B cell (primary cell): ENCODE data around the gene SEC16A. TPM values are rescaled to one million over a fixed set of nuclear protein-coding genes. Genes with fewer than 3 reads are reported as not detected.
A peak's percentile ranks its signal among the peaks of the same experiment; 100 is the strongest.

Experiments used
- ATAC-seq: fragments of 200-7000 bp; cut with Tn5 transposase; one replicate; pipeline ENCODE4 v1.10.0; 2021; ENCODE audit warnings: low read depth, mild to moderate bottlenecking, moderate number of reproducible peaks, moderate library complexity
- CTCF ChIA-PET: fragments of 350-600 bp; sonication (Branson Sonifier 250); formaldehyde crosslinking; loops from one replicate; lab custom pipeline; 2021; ENCODE audit warnings: antibody characterized with exemption, inconsistent platforms; lab: Charles Lee
- POLR2A ChIA-PET: fragments of 350-600 bp; sonication (Branson Sonifier 250); formaldehyde crosslinking; loops from one replicate; lab custom pipeline; 2021; ENCODE audit warnings: antibody characterized with exemption; lab: Charles Lee
- DNase-seq: peaks from one replicate; pipeline ENCODE4 v3.0.0; 2013
- H2AFZ ChIP-seq: 2 replicates; pipeline ENCODE4 v1.6.1; 2012; ENCODE audit warnings: mild to moderate bottlenecking, low read depth, low read length; ENCODE audit not compliant: insufficient read depth, poor library complexity, severe bottlenecking
- H3K27ac ChIP-seq, 2 donors: 1 replicate in 1 of 2; 2 replicates in 1 of 2; pipeline ENCODE4 v1.5.1; 2012 to 2013; ENCODE audit warnings: low read length in 2 of 2, mild to moderate bottlenecking in 2 of 2, moderate library complexity in 1 of 2
- H3K27me3 ChIP-seq, 4 experiments: fragments of 200-600 bp in 1 of 4; sonication (generic) in 1 of 4; replicated peaks in 1 of 4; 1 replicate in 2 of 4; 2 replicates in 2 of 4; pipeline versions ENCODE4 v1.6.1 to v1.7.0; 2013 to 2016; ENCODE audit warnings: low read length in 3 of 4, mild to moderate bottlenecking in 2 of 4, mixed read lengths in 1 of 4, moderate library complexity in 1 of 4; ENCODE audit not compliant: insufficient read depth in 4 of 4, control insufficient read depth in 3 of 4; ENCODE audit errors: control extremely low read depth in 1 of 4
- H3K36me3 ChIP-seq, 2 experiments: replicated peaks in 1 of 2; 1 replicate in 1 of 2; 2 replicates in 1 of 2; pipeline versions ENCODE4 v1.6.1 to v1.7.1; 2013; ENCODE audit warnings: low read length in 1 of 2; ENCODE audit not compliant: insufficient read depth in 2 of 2, control insufficient read depth in 1 of 2; ENCODE audit errors: control extremely low read depth in 1 of 2, extremely low read depth in 1 of 2
- H3K4me1 ChIP-seq, 2 donors: fragments of 200-600 bp in 1 of 2; sonication (generic) in 1 of 2; 1 replicate in 1 of 2; 2 replicates in 1 of 2; pipeline versions ENCODE4 v1.5.1 to v1.6.1; 2013 to 2017; ENCODE audit warnings: low read length in 2 of 2; ENCODE audit not compliant: control insufficient read depth in 2 of 2, insufficient read depth in 2 of 2
- H3K4me2 ChIP-seq: replicated peaks from 2 replicates; pipeline ENCODE3; 2012; ENCODE audit warnings: mild to moderate bottlenecking, low read depth, low read length; ENCODE audit not compliant: poor library complexity, severe bottlenecking
- H3K4me3 ChIP-seq, 5 experiments: fragments of 200-600 bp in 1 of 5; sonication (generic) in 1 of 5; 1 replicate in 3 of 5; 2 replicates in 2 of 5; pipeline versions ENCODE4 v1.5.1 to v1.7.0; 2011 to 2016; ENCODE audit warnings: low read length in 4 of 5, mild to moderate bottlenecking in 4 of 5, low read depth in 2 of 5, control low read depth in 1 of 5, moderate library complexity in 1 of 5; ENCODE audit not compliant: insufficient read depth in 1 of 5; ENCODE audit errors: control extremely low read depth in 1 of 5, extremely low read depth in 1 of 5
- H3K79me2 ChIP-seq: fragments of 200-600 bp; sonication (generic); one replicate; pipeline ENCODE4 v1.6.0; 2016; ENCODE audit warnings: low read length; ENCODE audit not compliant: control insufficient read depth, insufficient read depth
- H3K9ac ChIP-seq: fragments of 200-600 bp; sonication (generic); 2 replicates; pipeline ENCODE4 v1.6.1; 2017; ENCODE audit warnings: mild to moderate bottlenecking, low read length, moderate library complexity
- H3K9me3 ChIP-seq, 3 donors: one replicate each; pipeline versions ENCODE4 v1.6.1 to v1.7.1; 2013; ENCODE audit warnings: low read length in 2 of 3; ENCODE audit not compliant: control insufficient read depth in 2 of 3, insufficient read depth in 1 of 3; ENCODE audit errors: control extremely low read depth in 1 of 3
- H4K20me1 ChIP-seq: 2 replicates; pipeline ENCODE4 v1.6.0; 2012; ENCODE audit warnings: mild to moderate bottlenecking, low read length; ENCODE audit not compliant: insufficient read depth, control insufficient read depth, poor library complexity, severe bottlenecking
- H3K27ac Mint-ChIP-seq: one replicate; pipeline ENCODE4 v1.8.0; 2021; ENCODE audit warnings: mixed read lengths
- H3K27me3 Mint-ChIP-seq: one replicate; pipeline ENCODE4 v1.8.0; 2021; ENCODE audit warnings: mixed read lengths
- H3K4me1 Mint-ChIP-seq: one replicate; pipeline ENCODE4 v1.8.0; 2021; ENCODE audit warnings: mixed read lengths
- H3K4me3 Mint-ChIP-seq: one replicate; pipeline ENCODE4 v1.8.0; 2021; ENCODE audit warnings: mixed read lengths
- H3K9me3 Mint-ChIP-seq: one replicate; pipeline ENCODE4 v1.8.0; 2022; ENCODE audit warnings: mixed read lengths; ENCODE audit not compliant: insufficient read depth
- EZH2 ChIP-seq: IDR thresholded peaks from 2 replicates; pipeline ENCODE4 v1.6.1; 2012; ENCODE audit warnings: borderline replicate concordance, low read depth, mild to moderate bottlenecking, moderate library complexity, low read length; ENCODE audit not compliant: insufficient read depth, poor library complexity, severe bottlenecking
- whole genome bisulfite sequencing: methylation state at CpG from one replicate; pipeline ENCODE4 v1.1.5; 2013; ENCODE audit warnings: missing lambda C conversion rate; ENCODE audit not compliant: insufficient coverage; 5-methylcytosine and 5-hydroxymethylcytosine counted together
- intact Hi-C: fragments of 100-400 bp; cut with micrococcal nuclease; formaldehyde crosslinking; loops from one replicate; pipeline ENCODE4 v1.10.0; 2022
- polyA plus RNA-seq: library from polyadenylated mRNA; depleted of rRNA; stranded (reverse); fragments of >200 nt; gene quantifications from 2 replicates; pipeline ENCODE4 v1.2.3, GENCODE V29; 2012
- total RNA-seq, 2 donors: library from RNA; stranded (reverse); fragments of 120-200 nt in 1 of 2; gene quantifications; 1 replicate in 1 of 2; 2 replicates in 1 of 2; pipeline versions ENCODE4 v1.2.3 to v1.2.4, GENCODE V29; 2013 to 2022
- TF ChIP-seq, protein P1 (sequence below): fragments of 200-600 bp; IDR thresholded peaks from one replicate; pipeline ENCODE4 v1.8.0; 2022; ENCODE audit warnings: antibody characterized with exemption, mild to moderate bottlenecking

Gene SEC16A
- total and polyA plus RNA-seq, 2 donors (not counting 1 experiment from before 2014, with no cell fraction given) = 31.7 to 73.4 TPM

DNA sequence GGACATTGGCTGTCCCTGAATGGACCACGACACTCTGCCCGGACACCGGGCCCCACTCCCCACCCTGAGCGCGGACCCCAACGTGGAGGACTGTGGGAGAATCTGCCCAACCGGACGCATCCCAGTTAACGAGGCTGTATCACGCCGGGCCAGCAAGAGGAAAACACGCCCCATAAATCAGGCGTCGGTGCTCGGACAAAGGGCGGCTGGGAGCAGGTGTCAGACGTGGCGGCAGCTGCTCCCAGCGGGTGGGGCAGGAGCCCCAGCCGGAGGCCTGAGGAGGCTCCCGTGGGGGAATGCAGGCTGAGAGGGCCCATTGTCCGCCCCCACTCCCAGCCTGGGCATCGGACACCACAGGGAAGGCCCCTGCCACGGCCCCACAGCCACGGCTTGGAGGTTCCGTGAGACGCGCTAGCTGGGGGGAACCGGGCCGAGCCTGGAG is 43.8 kb upstream of the SEC16A start:
- peaks cover 0 to 2% (median 0%) of the 10 kb centered on the region in 3 donors for H3K9me3 ChIP-seq
- intact Hi-C loops = no loop called here
- no peak overlapping the region for H3K4me2 ChIP-seq
- DNase-seq = no peak
- WGBS = 94% methylated on average over 28 of the region's 30 CpGs
- peaks cover 22% of the 10 kb centered on the region for H3K4me1 Mint-ChIP-seq
- no peak overlapping the region for H3K9ac ChIP-seq
- ChIA-PET POLR2A (interaction anchor here (0.6 kb wide), 1 partner anchor 1593 kb away, joined by 4 read pairs; no protein-coding TSS in a partner anchor), CTCF (no interaction called here)
- no peak for ATAC-seq
- H3K4me3 Mint-ChIP-seq = no peak overlapping the region
- H3K4me3 ChIP-seq = no peak overlapping the region
- no peak overlapping the region for H2AFZ ChIP-seq
- H4K20me1 ChIP-seq = peaks cover 100% of the 10 kb centered on the region
- H3K79me2 ChIP-seq = peaks cover 56% of the 10 kb centered on the region
- no peak overlapping the region for H3K27ac Mint-ChIP-seq
- H3K27ac ChIP-seq = no peak overlapping the region
- TF ChIP-seq, protein P1, sequence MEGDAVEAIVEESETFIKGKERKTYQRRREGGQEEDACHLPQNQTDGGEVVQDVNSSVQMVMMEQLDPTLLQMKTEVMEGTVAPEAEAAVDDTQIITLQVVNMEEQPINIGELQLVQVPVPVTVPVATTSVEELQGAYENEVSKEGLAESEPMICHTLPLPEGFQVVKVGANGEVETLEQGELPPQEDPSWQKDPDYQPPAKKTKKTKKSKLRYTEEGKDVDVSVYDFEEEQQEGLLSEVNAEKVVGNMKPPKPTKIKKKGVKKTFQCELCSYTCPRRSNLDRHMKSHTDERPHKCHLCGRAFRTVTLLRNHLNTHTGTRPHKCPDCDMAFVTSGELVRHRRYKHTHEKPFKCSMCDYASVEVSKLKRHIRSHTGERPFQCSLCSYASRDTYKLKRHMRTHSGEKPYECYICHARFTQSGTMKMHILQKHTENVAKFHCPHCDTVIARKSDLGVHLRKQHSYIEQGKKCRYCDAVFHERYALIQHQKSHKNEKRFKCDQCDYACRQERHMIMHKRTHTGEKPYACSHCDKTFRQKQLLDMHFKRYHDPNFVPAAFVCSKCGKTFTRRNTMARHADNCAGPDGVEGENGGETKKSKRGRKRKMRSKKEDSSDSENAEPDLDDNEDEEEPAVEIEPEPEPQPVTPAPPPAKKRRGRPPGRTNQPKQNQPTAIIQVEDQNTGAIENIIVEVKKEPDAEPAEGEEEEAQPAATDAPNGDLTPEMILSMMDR = no peak
- TF ChIP-seq EZH2 = no peak
- no peaks in the 10 kb centered on the region for H3K9me3 Mint-ChIP-seq
- H3K27me3 ChIP-seq = no peaks in the 10 kb centered on the region
- H3K4me1 ChIP-seq = peaks cover 32 to 34% of the 10 kb centered on the region in 2 donors
- H3K36me3 ChIP-seq = peaks cover 0 to 8% of the 10 kb centered on the region in 2 experiments
- H3K27me3 Mint-ChIP-seq = no peaks in the 10 kb centered on the region

DNA sequence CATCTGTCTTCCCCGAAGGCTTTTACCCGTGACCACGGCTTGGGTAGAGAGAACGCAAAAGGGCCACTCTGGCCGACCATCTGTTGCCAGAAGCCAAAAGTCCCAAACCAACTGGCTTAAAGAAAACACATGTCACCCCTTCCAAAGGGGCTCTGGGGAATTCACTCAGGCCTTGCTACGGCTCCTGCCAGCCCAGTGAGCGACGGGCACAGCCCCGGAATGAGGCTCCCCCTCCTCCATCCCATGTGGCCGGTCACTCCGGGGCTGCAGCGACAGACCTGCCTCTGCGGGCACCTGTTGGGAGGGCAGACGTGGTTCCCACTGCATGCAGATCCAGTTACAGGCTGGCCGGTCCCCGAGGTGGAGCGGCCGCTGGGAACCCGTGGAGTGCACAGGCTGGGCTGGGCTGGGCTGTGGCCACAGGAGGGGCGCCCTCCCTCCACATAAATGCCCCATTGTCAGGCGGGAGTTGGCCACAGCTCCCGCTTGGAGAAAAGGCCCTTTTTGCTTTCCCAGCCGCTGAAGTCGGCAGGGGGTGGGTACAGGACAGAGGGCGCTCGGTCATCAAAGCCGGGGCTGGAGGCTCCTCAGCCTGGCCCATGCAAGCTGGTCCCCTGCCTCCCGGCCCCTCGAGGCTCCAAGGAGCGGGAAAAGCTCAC is 43.1 kb upstream of the SEC16A start:
- Histone ChIP-seq H3K27me3 (no peaks in the 10 kb centered on the region), H2AFZ (no peak overlapping the region), H3K36me3 (peaks cover 0 to 8% of the 10 kb centered on the region in 2 experiments), H3K4me1 (peaks cover 25 to 27% of the 10 kb centered on the region in 2 donors), H3K4me2 (no peak overlapping the region), H3K79me2 (peaks cover 50% of the 10 kb centered on the region), H3K4me3 (no peak overlapping the region), H4K20me1 (peaks cover 100% of the 10 kb centered on the region), H3K27ac (no peak overlapping the region), H3K9ac (no peak overlapping the region), H3K9me3 (peaks cover 0 to 2% (median 0%) of the 10 kb centered on the region in 3 donors)
- WGBS = 74% methylated on average over 25 of the region's 30 CpGs
- Mint-ChIP-seq H3K27ac (peak overlapping the region; percentile 41), H3K4me1 (peaks cover 18% of the 10 kb centered on the region), H3K27me3 (no peaks in the 10 kb centered on the region), H3K9me3 (no peaks in the 10 kb centered on the region), H3K4me3 (no peak overlapping the region)
- intact Hi-C loops = no loop called here
- ATAC-seq (no peak), DNase-seq (no peak)
- CTCF ChIA-PET = no interaction called here
- POLR2A ChIA-PET = no interaction called here
- TF ChIP-seq, protein P1 = no peak
